ENCODE data around the gene AGBL1.

Gene AGBL1

GRCh38 chr15:86810329-86810728 lies 730.7 kb downstream of the AGBL1 start:
- DNase-seq (ENCODE audit: low read depth in 3 of 3): no peak

DNA sequence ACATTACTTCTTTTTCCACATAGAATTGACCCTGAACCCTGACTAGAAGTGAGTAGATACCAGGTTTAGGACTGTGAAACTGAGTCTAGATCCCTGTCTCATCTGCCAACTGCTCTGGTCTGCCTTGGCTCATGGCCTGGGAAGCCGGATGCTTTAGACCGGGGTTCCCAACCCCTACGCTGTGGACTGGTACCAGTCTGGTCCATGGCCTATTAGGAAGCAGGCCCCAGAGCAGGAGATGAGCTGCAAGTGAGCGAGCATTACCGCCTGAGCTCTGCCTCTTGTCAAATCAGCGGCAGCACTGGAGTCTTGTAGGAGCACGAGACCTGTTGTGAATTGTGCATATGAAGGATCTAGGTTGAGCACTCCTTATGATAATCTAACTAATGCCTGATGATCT lies 734.2 kb downstream of the AGBL1 start:
- no peak for DNase-seq (ENCODE audit: low read depth in 3 of 3)

GRCh38 chr15:86829245-86829644 lies 749.6 kb downstream of the AGBL1 start:
- DNase-seq (ENCODE audit: low read depth in 3 of 3): no peak

DNA sequence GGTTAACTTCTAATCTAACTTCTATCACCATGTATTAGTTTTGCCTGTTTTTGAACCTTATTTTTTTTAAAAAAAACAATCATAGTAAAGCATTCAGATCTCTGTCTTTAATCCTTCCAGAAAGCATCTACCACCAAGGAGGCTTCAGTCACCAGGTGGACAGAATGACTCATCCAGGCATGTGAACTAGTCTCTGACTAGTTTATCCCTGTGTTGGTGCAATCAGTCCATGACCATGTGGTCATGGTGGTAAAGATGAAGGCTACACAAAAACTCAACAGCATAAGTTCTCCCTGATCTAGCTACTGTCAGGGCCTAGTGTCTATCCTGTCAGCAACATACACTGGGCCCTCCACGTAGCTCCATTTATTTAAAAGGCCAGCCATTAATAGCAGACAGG lies 750.6 kb downstream of the AGBL1 start:
- no peak for DNase-seq (ENCODE audit: low read depth in 3 of 3)

- DNase-seq (ENCODE audit: low read depth in 3 of 3): no peak
These were observed 753.9 kb downstream of the AGBL1 start for GRCh38 chr15:86833595-86833994.

- no peak for DNase-seq (ENCODE audit: low read depth in 3 of 3)
These were observed 754.6 kb downstream of the AGBL1 start for GRCh38 chr15:86834115-86834863.

DNA sequence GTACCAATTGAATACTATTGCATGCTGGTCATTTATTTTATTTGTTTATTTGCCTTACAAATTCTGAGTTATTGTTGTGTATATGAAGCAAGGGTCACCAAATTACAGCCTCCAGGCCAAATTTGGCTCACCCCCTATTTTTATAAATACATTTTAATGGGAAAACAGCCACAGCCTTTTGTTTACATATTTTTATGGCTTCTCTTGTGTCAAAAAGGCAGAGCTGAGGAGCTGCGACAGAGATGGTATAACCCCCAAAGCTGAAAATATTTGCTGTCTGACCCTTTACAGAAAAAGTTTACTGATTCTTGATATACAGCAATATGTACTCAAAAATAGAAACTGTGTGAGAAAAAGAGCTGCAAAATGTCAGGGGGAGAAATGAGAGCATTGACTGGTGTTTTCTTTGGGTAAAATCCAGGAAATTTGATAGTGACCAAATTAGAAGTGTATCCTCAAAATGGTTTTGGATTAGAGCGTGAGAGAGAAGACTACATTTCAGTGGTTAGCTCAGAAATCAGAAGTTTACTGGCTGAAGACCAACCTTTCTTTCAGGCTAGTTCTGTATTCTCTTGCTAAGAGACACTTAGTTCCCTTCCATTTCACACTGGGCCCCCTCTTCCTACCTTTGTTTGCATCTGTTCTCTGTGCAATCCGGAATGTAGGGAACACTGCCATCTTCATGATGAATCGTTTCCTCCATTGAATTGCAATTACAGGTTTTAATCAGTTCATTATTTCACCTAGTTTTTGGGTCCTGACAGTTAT lies 757.8 kb downstream of the AGBL1 start:
- DNase-seq (ENCODE audit: low read depth in 3 of 3): no peak

DNA sequence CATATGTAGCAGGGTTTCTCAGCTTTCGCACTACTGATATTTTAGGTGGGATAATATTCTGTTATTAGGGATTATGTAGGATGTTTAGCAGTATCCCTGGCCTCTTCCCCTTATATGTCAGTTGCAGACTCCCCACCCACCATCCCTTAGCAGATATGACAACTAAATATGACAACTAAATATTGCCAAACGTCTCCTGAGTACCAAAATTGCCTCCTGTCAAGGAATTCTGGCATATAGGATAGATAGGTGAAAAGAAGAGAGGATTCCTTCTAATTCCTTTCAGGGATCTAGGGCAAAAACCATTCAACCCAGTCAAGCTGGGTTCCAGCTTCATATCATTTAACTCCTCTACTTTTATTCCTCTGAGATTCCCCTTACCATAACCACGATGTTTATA lies 759.8 kb downstream of the AGBL1 start:
- DNase-seq (ENCODE audit: low read depth in 3 of 3): no peak

DNA sequence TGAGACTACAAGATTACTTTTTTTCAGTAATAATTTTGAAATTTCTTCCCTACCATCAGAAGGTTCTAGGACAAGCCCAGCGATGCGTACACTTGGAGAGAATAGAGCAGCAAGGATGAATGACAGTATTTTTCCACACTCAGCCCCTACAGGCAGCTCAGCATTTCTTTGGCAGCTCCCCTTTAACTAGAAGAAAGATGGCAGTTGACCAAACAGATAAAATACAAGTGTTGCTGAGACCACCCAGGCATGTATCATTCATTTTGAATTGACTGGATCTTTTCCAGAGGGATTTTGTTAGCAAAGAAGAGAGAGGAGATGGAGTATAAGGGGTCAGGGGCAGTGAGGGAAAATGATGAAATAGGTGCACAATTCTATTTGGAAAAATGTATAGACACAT lies 761.3 kb downstream of the AGBL1 start:
- no peak for DNase-seq (ENCODE audit: low read depth in 3 of 3)

DNA sequence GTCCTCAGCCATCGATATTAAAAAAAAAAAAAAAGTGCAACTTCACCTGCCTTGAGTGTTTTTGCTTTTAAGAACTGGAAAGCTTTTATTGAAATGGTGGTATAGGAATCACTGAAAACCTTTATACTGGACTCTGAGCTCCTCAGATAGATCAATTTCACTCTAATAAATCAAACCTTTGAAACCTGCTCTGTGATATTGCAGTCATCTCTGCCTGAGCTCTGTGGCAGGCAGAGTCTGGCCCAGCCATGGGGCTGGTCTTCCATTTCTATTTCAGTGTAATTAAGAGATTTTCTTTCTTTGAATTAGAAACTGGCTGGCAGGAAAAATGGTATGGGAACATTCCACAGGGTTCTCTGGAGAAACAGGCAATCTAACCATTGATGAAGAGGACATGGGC lies 762.5 kb downstream of the AGBL1 start:
- no peak for DNase-seq (ENCODE audit: low read depth in 3 of 3)

GRCh38 chr15:86846036-86846435 lies 766.4 kb downstream of the AGBL1 start:
- DNase-seq (ENCODE audit: low read depth in 3 of 3): no peak

GRCh38 chr15:86849136-86849535 lies 769.5 kb downstream of the AGBL1 start:
- DNase-seq (ENCODE audit: low read depth in 3 of 3): no peak

DNA sequence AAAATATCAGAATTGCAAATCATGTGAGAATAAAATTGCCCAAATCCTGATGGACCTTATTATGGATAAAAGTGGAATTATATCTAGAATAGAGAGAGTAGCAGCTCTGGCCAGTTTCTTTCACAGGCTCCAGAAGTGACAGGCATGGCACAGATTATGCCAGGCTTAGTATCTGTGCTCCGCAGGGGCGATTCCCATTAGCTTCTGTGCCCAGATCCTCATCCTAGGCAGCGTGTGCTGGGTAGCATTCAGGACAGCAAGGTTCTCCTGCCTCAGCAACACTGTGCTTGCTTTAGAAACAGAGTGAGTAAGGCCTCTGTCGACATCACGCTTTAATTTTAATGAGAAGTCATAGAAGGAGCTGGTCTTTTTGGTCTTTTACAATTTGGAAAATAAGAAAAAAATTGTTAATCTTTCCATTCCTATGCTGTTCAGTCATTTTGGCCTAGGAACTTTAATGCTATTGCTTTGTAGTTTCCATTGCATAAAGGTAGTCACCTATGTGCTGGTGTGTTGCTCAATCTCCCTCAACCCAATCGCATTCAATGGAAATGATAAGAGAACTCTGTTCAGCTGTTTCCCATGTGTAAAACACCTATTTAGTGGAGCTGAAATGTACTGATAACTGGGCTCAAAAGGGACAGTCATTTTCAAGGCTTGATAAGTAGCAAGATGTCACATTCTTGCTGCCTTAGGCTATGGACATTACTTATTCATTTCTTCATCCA lies 770.1 kb downstream of the AGBL1 start:
- no peak for DNase-seq (ENCODE audit: low read depth in 3 of 3)

- DNase-seq (ENCODE audit: low read depth in 3 of 3): no peak
These were observed 771.3 kb downstream of the AGBL1 start for GRCh38 chr15:86850939-86851338.

- DNase-seq (ENCODE audit: low read depth in 3 of 3): no peak
These were observed 773.1 kb downstream of the AGBL1 start for GRCh38 chr15:86852741-86853140.

DNA sequence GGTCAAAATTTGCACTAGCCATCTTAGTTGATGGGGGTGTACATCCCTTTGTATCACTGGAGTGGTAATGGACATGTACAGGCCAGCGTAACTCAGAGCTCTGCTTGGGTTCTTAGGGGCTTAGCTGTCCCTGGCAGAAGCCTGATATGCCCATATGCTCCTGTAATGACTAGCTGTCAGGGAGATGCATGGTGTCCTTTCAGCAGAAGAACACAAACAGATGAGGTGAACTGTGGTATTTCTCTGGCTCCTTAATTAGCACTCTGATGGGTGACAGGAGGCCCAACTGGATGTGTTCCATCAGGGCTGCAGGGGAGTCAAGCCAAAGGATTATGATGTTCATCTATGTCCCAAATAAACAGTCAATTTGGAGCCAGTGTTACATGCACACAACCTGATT lies 774.5 kb downstream of the AGBL1 start:
- no peak for DNase-seq (ENCODE audit: low read depth in 3 of 3)

- no peak for DNase-seq (ENCODE audit: low read depth in 3 of 3)
These were observed 775.9 kb downstream of the AGBL1 start for GRCh38 chr15:86855307-86856291.

DNA sequence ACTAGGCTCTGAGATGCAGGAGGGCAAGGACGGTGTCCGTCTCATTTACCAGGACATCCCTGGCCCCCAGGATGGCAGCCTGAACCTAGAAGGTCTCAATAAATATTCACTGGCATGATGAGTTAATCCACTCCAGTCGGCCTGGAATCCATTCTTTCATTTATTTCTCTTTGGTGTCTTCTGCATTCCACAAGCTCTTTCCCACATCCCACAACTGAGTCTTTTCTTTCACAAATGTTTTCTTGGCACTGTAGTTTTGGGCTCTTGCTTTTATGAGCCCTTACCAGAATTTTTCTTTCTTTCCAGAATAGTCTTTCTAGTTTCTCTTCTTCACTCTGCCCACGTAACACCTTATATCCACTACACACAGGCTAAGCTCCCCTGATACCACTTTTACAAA lies 778.0 kb downstream of the AGBL1 start:
- DNase-seq (ENCODE audit: low read depth in 3 of 3): no peak

GRCh38 chr15:86863226-86863915 lies 783.7 kb downstream of the AGBL1 start:
- DNase-seq (ENCODE audit: low read depth in 3 of 3): no peak

DNA sequence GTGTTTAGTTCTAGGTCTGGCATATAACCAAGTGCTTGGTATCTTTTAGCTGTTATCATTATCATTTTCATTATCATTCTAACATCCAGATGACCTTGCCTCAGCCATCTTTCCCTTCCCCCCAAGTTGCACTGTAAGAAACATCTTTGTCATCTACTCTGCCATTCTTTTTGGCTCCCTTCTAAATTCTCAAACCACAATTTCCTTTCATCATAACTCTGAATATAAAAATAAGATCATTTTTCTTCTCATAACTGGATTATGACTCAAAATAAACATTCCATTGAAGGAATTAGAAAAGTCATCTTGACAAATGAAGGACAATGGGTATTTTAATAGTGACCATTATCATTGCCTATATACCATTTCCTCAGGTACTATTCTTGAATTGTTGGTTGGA lies 786.2 kb downstream of the AGBL1 start:
- no peak for DNase-seq (ENCODE audit: low read depth in 3 of 3)

DNA sequence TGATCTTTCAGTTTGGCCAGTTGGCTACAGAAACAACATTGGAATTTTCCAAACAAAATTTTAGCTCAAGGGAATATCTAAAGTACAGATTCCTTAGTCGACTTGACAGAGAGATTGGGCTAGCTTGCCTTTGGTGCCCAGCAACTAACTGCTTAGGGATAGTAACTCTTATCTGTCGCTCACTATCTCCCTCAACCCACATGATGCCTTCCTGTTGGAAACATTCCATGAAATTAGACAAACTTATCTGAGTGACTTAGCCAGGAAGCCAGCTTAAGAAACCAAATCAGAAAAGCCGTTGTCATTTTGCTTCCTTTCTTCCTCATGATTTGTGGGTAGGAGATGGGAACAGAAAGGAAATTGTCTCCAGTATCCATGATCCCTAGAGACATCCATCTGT lies 791.2 kb downstream of the AGBL1 start:
- DNase-seq (ENCODE audit: low read depth in 3 of 3): no peak

Data from stimulated activated CD4-positive, alpha-beta T cell treated with anti-CD3 and anti-CD28 coated beads, TNF-alpha, amount 100 ng/mL, for 4 hours (primary cell).